T-helper 22 cell (primary cell): ENCODE results near the gene CST11.

ENCODE experiments used
- DNase-seq: peaks from one replicate; pipeline ENCODE4 v3.0.0-alpha.2; 2020; ENCODE audit warnings: low read depth

Gene CST11

GRCh38 chr20:23419995-23420901 is 32.4 kb downstream of the CST11 start:
- DNase-seq = peak; percentile 32

GRCh38 chr20:23419657-23419994 is 33.0 kb downstream of the CST11 start:
- DNase-seq = no peak

- no peak for DNase-seq
These were observed 34.8 kb downstream of the CST11 start for GRCh38 chr20:23417861-23418260.

- no peak for DNase-seq
These were observed 36.6 kb downstream of the CST11 start for GRCh38 chr20:23415959-23416583.

GRCh38 chr20:23415555-23415954 is 37.1 kb downstream of the CST11 start:
- DNase-seq = no peak

GRCh38 chr20:23414526-23415188 is 38.0 kb downstream of the CST11 start:
- DNase-seq = no peak

GRCh38 chr20:23413862-23414422 is 38.7 kb downstream of the CST11 start:
- no peak for DNase-seq

GRCh38 chr20:23412026-23412425 is 40.6 kb downstream of the CST11 start:
- DNase-seq = no peak

- no peak for DNase-seq
These were observed 41.6 kb downstream of the CST11 start for GRCh38 chr20:23410916-23411695.

- no peak for DNase-seq
These were observed 42.9 kb downstream of the CST11 start for GRCh38 chr20:23409800-23410199.

- DNase-seq = no peak
These were observed 43.7 kb downstream of the CST11 start for GRCh38 chr20:23408957-23409356.

- DNase-seq = peak; percentile 7
These were observed 44.8 kb downstream of the CST11 start for GRCh38 chr20:23407781-23408464.

- DNase-seq = no peak
These were observed 45.8 kb downstream of the CST11 start for GRCh38 chr20:23406880-23407279.

GRCh38 chr20:23404196-23404595 is 48.5 kb downstream of the CST11 start:
- DNase-seq = no peak

GRCh38 chr20:23403751-23404150 is 48.9 kb downstream of the CST11 start:
- no peak for DNase-seq

- no peak for DNase-seq
These were observed 51.6 kb downstream of the CST11 start for GRCh38 chr20:23401051-23401450.
